ENCODE data around the gene ISG15. TPM values are rescaled to one million over a fixed set of nuclear protein-coding genes. Genes with fewer than 3 reads are reported as not detected.

The ISG15 gene
- total RNA-seq, 1 experiment from 2014 or later, result 758 TPM

- Histone ChIP-seq H2AFZ (ENCODE audit: low read length) (no peak overlapping the region), H3K4me1 (ENCODE audit: insufficient read depth, low read length) (peaks cover 4% of the 10 kb centered on the region; the same call in 1 of the 2 replicates), H3K4me3 (ENCODE audit: low read length) (peak overlapping the region; percentile 93), H3K27me3 (ENCODE audit: low read length) (no peaks in the 10 kb centered on the region), H3K4me2 (ENCODE audit: low read length) (peak overlapping the region; percentile 93), H3K9me3 (ENCODE audit: low read length) (no peaks in the 10 kb centered on the region), H3K27ac (ENCODE audit: low read length) (peak overlapping the region; percentile 96), H3K9ac (ENCODE audit: low read length) (peak overlapping the region; percentile 97), H3K9me2 (replicated peaks; ENCODE audit: low read length) (no peaks in the 10 kb centered on the region), H3F3A (ENCODE audit: low read length, unreplicated experiment) (no peaks in the 10 kb centered on the region), H4K20me1 (ENCODE audit: low read length) (peaks cover 22% of the 10 kb centered on the region), H3K79me2 (ENCODE audit: low read length) (peaks cover 48% of the 10 kb centered on the region), H3K36me3 (ENCODE audit: low read depth, low read length) (no peaks in the 10 kb centered on the region)
- ATAC-seq (peak; percentile 11), DNase-seq (peak; percentile 65)
- intact Hi-C loops (cut with micrococcal nuclease), result no loop called here
- ChIA-PET POLR2A (ENCODE audit: unreplicated experiment) (interaction anchor here (0.5 to 0.7 kb wide), 3 partner anchors 32 to 616 kb away, joined by 3 to 7 read pairs (median 4); partner anchors contain the start of genes MIB2 and PLEKHN1), CTCF (no interaction called here)
- no TSS peak for BruUV-seq (replicated peaks)
- no peak for TF ChIP-seq EZH2 (IDR thresholded peaks at IDR 0.05; ENCODE audit: low read length, unreplicated experiment)
- TF ChIP-seq EZH2phosphoT487 (IDR thresholded peaks at IDR 0.05; ENCODE audit: borderline replicate concordance, low read length), result no peak
- no peak for TF ChIP-seq CTCF (conservative IDR thresholded peaks at IDR 0.05; ENCODE audit: low read depth, low read length)
These were observed 14.1 kb upstream of the ISG15 start for GRCh38 chr1:998995-999724.

- ChIA-PET POLR2A (ENCODE audit: unreplicated experiment) (interaction anchor here (0.5 to 1.0 kb wide), 6 partner anchors 14 to 616 kb away, joined by 3 to 10 read pairs (median 4); partner anchors contain the start of genes AGRN, MIB2 and PLEKHN1), CTCF (interaction anchor here (0.7 kb wide), 1 partner anchor 19 kb away, joined by 3 read pairs; no protein-coding TSS in a partner anchor)
- peaks cover 22% of the 10 kb centered on the region for H4K20me1 ChIP-seq (ENCODE audit: low read length)
- H3K4me1 ChIP-seq (ENCODE audit: insufficient read depth, low read length), result peaks cover 4% of the 10 kb centered on the region; the same call in 1 of the 2 replicates
- peaks cover 48% of the 10 kb centered on the region for H3K79me2 ChIP-seq (ENCODE audit: low read length)
- H3K4me2 ChIP-seq (ENCODE audit: low read length), result peak within 1 kb of the TSS; percentile 93
- no peak for TF ChIP-seq CTCF (conservative IDR thresholded peaks at IDR 0.05; ENCODE audit: low read depth, low read length)
- TF ChIP-seq EZH2phosphoT487 (IDR thresholded peaks at IDR 0.05; ENCODE audit: borderline replicate concordance, low read length), result peak; percentile 98
- no peak for TF ChIP-seq EZH2 (IDR thresholded peaks at IDR 0.05; ENCODE audit: low read length, unreplicated experiment)
- no peaks in the 10 kb centered on the region for H3K9me2 ChIP-seq (replicated peaks; ENCODE audit: low read length)
- no peaks in the 10 kb centered on the region for H3K36me3 ChIP-seq (ENCODE audit: low read depth, low read length)
- H3K27me3 ChIP-seq (ENCODE audit: low read length), result no peaks in the 10 kb centered on the region
- H3K4me3 ChIP-seq (ENCODE audit: low read length), result peak within 1 kb of the TSS; percentile 93
- DNase-seq (peak; percentile 97), ATAC-seq (peak; percentile 66)
- no TSS peak for BruUV-seq (replicated peaks)
- H3K9ac ChIP-seq (ENCODE audit: low read length), result peak within 1 kb of the TSS; percentile 97
- no peaks in the 10 kb centered on the region for H3F3A ChIP-seq (ENCODE audit: low read length, unreplicated experiment)
- no peaks in the 10 kb centered on the region for H3K9me3 ChIP-seq (ENCODE audit: low read length)
- peak within 1 kb of the TSS; percentile 96 for H3K27ac ChIP-seq (ENCODE audit: low read length)
- H2AFZ ChIP-seq (ENCODE audit: low read length), result peak within 1 kb of the TSS; percentile 41
- intact Hi-C loops (cut with micrococcal nuclease), result loop anchor here (1.0 kb wide), 1 partner anchor 13 kb away; the partner anchor contains the start of gene ISG15
These were observed 13.5 kb upstream of the ISG15 start, which contains the start of gene HES4 for GRCh38 chr1:999725-1000356. TSS of gene HES4 (minus strand) at chr1:1000097. CDS start at chr1:999973, 124 bp downstream.

Data from PC-3 (cell line).